Activated CD4-positive, alpha-beta T cell treated with anti-CD3 and anti-CD28 coated beads for 1 hour (primary cell): ENCODE data around the gene PYGM.

Experiments used
- DNase-seq: peaks from one replicate; pipeline ENCODE4 v3.0.0-alpha.2; 2020

The PYGM gene

GRCh38 chr11:64790205-64791095 is 30.7 kb upstream of the PYGM start:
- no peak for DNase-seq

- no peak for DNase-seq
These were observed 29.8 kb upstream of the PYGM start for GRCh38 chr11:64789331-64790204.

- no peak for DNase-seq
These were observed 28.8 kb upstream of the PYGM start for GRCh38 chr11:64788321-64789215.

- DNase-seq = no peak
These were observed 27.9 kb upstream of the PYGM start for GRCh38 chr11:64787526-64788320.

- no peak for DNase-seq
These were observed 26.5 kb upstream of the PYGM start for GRCh38 chr11:64786308-64786707.

- DNase-seq = no peak
These were observed 25.2 kb upstream of the PYGM start for GRCh38 chr11:64784813-64785581.

- peak; percentile 99 for DNase-seq
These were observed 18.9 kb upstream of the PYGM start, which contains the start of gene SF1 for GRCh38 chr11:64778473-64779298. Gene SF1 (minus strand): TSS chr11:64778542. CDS start chr11:64778392, 150 bp downstream.

GRCh38 chr11:64778223-64778472 is 18.4 kb upstream of the PYGM start:
- no peak for DNase-seq

- DNase-seq = peak; percentile 74
These were observed 17.9 kb upstream of the PYGM start for GRCh38 chr11:64777449-64778222.

- DNase-seq = no peak
These were observed 17.1 kb upstream of the PYGM start for GRCh38 chr11:64776875-64777274.

GRCh38 chr11:64776425-64776824 is 16.7 kb upstream of the PYGM start:
- DNase-seq = no peak

- no peak for DNase-seq
These were observed 14.4 kb upstream of the PYGM start for GRCh38 chr11:64774144-64774543.

- DNase-seq = no peak
These were observed 12.7 kb upstream of the PYGM start for GRCh38 chr11:64772303-64773018.

- DNase-seq = no peak
These were observed 12.1 kb upstream of the PYGM start for GRCh38 chr11:64771861-64772260.

GRCh38 chr11:64770120-64770519 is 10.3 kb upstream of the PYGM start:
- DNase-seq = no peak

- no peak for DNase-seq
These were observed 9.5 kb upstream of the PYGM start for GRCh38 chr11:64769283-64769682.

GRCh38 chr11:64768300-64768694 is 8.5 kb upstream of the PYGM start:
- no peak for DNase-seq

GRCh38 chr11:64767344-64768299 is 7.8 kb upstream of the PYGM start:
- DNase-seq = peak; percentile 64
